ENCODE results near the gene G6PC2. TPM values are rescaled to one million over a fixed set of nuclear protein-coding genes. Genes with fewer than 3 reads are reported as not detected.

Gene G6PC2
- total and polyA plus RNA-seq, 2 of the 8 experiments (the other 6 are each of a cell fraction or from before 2014, with no cell fraction given) = not detected

DNA sequence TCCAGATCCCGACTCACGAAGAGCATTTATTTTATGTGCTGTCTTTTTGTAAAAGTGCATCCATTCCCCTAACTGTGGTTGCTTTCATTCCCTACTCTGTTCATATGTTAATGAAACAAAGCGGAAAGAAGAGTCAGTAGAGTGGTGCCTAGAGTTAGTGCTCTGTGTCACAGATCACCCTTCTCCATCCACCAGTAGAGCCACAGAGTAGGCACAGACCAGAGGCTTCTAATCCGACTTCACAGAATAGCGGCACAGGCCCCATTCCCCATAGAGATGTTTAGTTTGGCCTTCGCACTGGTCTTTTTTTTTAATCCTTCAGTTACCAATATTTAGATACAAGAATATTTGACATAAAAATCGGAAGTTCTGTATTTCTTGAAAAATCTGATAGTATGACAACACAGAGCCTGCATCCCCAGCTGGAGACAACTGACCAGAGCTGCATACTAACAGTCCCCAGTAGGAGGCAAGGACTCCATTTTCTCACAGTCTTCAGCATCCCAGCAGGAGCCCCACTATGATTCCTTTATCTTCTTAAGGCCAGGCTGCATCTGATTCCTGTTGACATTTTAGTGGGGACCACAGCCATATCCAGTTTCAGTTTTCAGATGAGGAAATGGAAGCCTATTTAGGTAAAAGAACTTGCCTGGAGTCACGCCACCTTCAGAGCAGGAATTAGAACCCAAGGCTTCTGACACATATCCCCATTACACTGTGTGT is 7.0 kb downstream of the G6PC2 start:
- Histone ChIP-seq H3K27me3 (replicated peaks in 1 of 4; ENCODE audit: control insufficient read depth in 3 of 4, extremely low read depth in 1 of 4, insufficient read depth in 3 of 4, low read length in 3 of 4) (peaks cover 0 to 2% (median under 1%) of the 10 kb centered on the region in 4 experiments; a peak in 2 of 7 replicates), H2BK20ac (ENCODE audit: low read length) (peak overlapping the region; percentile 74; the same call in 1 of the 2 replicates), H4K91ac (replicated peaks; ENCODE audit: insufficient read length, low read length) (peak overlapping the region; percentile 87), H3K18ac (ENCODE audit: extremely low read depth, low read length) (peak overlapping the region; percentile 72), H3K56ac (replicated peaks; ENCODE audit: insufficient read length, low read depth, low read length) (no peak overlapping the region), H3K36me3 (ENCODE audit: control insufficient read depth in 2 of 4, insufficient read depth in 4 of 4, low read length in 3 of 4) (no peaks in the 10 kb centered on the region), H3K4me1 (replicated peaks in 1 of 4; ENCODE audit: control insufficient read depth in 3 of 4, insufficient read depth in 4 of 4, low read length in 3 of 4) (peaks cover 12 to 28% (median 25%) of the 10 kb centered on the region in 4 experiments), H2AK5ac (ENCODE audit: low read depth, low read length) (no peak overlapping the region), H2BK5ac (ENCODE audit: low read depth, low read length) (peak overlapping the region; percentile 67; the same call in 1 of the 2 replicates), H3K27ac (ENCODE audit: low read depth, low read length) (no peak overlapping the region), H2AFZ (ENCODE audit: low read length) (0 out of 2 replicates have a peak overlapping the region, but pooled peaks have one; percentile 46), H3K9ac (replicated peaks in 1 of 4; ENCODE audit: extremely low read depth in 1 of 4, low read depth in 3 of 4, low read length in 3 of 4) (no peak overlapping the region), H3K4me2 (ENCODE audit: insufficient read depth in 1 of 2, low read depth in 2 of 2, low read length in 2 of 2) (peak overlapping the region; percentile 31 to 41; a peak in 3 of 4 replicates), H2BK120ac (replicated peaks; ENCODE audit: low read depth, low read length) (peak overlapping the region; percentile 84), H3K9me3 (ENCODE audit: insufficient read depth in 2 of 2, low read depth in 1 of 2, low read length in 1 of 2) (no peaks in the 10 kb centered on the region), H3K23ac (ENCODE audit: insufficient read length) (no peak overlapping the region), H3K23me2 (ENCODE audit: low read depth, low read length) (no peaks in the 10 kb centered on the region), H4K8ac (ENCODE audit: extremely low read depth, insufficient read depth, low read length) (no peak overlapping the region), H3K4ac (replicated peaks; ENCODE audit: insufficient read length, low read depth, low read length) (peak overlapping the region; percentile 79), H3K4me3 (ENCODE audit: extremely low read depth in 1 of 4, insufficient read depth in 2 of 4, low read depth in 3 of 4, low read length in 4 of 4) (no peak overlapping the region; a peak in 1 of 8 replicates), H2BK12ac (ENCODE audit: low read depth, low read length) (peak overlapping the region; percentile 56; the same call in 1 of the 2 replicates), H3K79me1 (ENCODE audit: low read depth, low read length) (no peaks in the 10 kb centered on the region), H4K5ac (ENCODE audit: insufficient read length, low read depth, low read length) (no peak overlapping the region), H3K79me2 (ENCODE audit: control insufficient read depth in 1 of 2, insufficient read depth in 2 of 2, low read length in 2 of 2) (no peaks in the 10 kb centered on the region), H2BK15ac (ENCODE audit: low read length) (0 out of 2 replicates have a peak overlapping the region, but pooled peaks have one; percentile 12), H4K20me1 (replicated peaks in 1 of 2; ENCODE audit: control insufficient read depth in 1 of 2, insufficient read depth in 2 of 2, low read length in 2 of 2) (no peaks in the 10 kb centered on the region), H3K14ac (ENCODE audit: insufficient read length) (no peak overlapping the region)
- POLR2A ChIA-PET (ENCODE audit: partially characterized antibody) = no interaction called here
- DNase-seq (ENCODE audit: low read depth in 1 of 2, low spot score in 2 of 2) (no peak), FAIRE-seq (peak; percentile 60)
- CTCF ChIA-PET (ENCODE audit: partially characterized antibody) = interaction anchor here (0.6 to 2.7 kb wide), 2 partner anchors 13 to 649 kb away, joined by 3 to 10 read pairs; no protein-coding TSS in a partner anchor
- whole genome bisulfite sequencing, 2 experiments (ENCODE audit: extremely low coverage in 1 of 2, insufficient coverage in 1 of 2, insufficient read length in 1 of 2, insufficient replicate concordance in 2 of 2, low coverage in 1 of 2, low lambda C conversion rate in 2 of 2, missing lambda C conversion rate in 1 of 2) = 55% methylated on average over 8 of the region's 8 CpGs; no CpG with 5 or more reads in 1 of the 2 experiments
- TF ChIP-seq BACH1 (IDR thresholded peaks at IDR 0.05; ENCODE audit: low read length) = no peak
- no peak for TF ChIP-seq TAF1 (IDR thresholded peaks at IDR 0.05; ENCODE audit: low read depth, low read length)
- TF ChIP-seq NRF1 (IDR thresholded peaks at IDR 0.05; ENCODE audit: low read depth, low read length) = no peak
- 0 out of 4 replicates have a peak, but pooled peaks of 1 of the 2 experiments have one; percentile 35 for TF ChIP-seq HDAC2 (IDR thresholded peaks at IDR 0.05; ENCODE audit: borderline replicate concordance in 1 of 2, low read depth in 2 of 2, low read length in 2 of 2)
- TF ChIP-seq SP2 (IDR thresholded peaks at IDR 0.05; ENCODE audit: low read length) = no peak
- TF ChIP-seq PHF8 (conservative IDR thresholded peaks at IDR 0.05; ENCODE audit: low read depth, low read length) = no peak
- TF ChIP-seq GABPA (IDR thresholded peaks at IDR 0.05; ENCODE audit: borderline replicate concordance, insufficient read depth, low read length) = no peak
- peak; percentile 41; the same call in 1 of the 2 replicates for TF ChIP-seq YY1 (IDR thresholded peaks at IDR 0.05; ENCODE audit: low read depth, low read length)
- TF ChIP-seq, protein P1, sequence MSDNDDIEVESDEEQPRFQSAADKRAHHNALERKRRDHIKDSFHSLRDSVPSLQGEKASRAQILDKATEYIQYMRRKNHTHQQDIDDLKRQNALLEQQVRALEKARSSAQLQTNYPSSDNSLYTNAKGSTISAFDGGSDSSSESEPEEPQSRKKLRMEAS (IDR thresholded peaks at IDR 0.05) = no peak
- TF ChIP-seq TEAD4 (IDR thresholded peaks at IDR 0.05; ENCODE audit: low read depth, low read length) = no peak
- no peak for TF ChIP-seq CEBPB (IDR thresholded peaks at IDR 0.05; ENCODE audit: low read depth, low read length)
- no peak for TF ChIP-seq MAFK (IDR thresholded peaks at IDR 0.05; ENCODE audit: low read depth, low read length)
